GM21526 (cell line): Measurements from ENCODE around the gene UBL5.

ENCODE experiments used
- ATAC-seq: cut with Tn5 transposase; IDR thresholded peaks from one replicate; pipeline ENCODE4 v1.9.1; 2021; ENCODE audit warnings: moderate library complexity; ENCODE audit not compliant: unreplicated experiment, low FRiP score

UBL5 gene

GRCh38 chr19:9877780-9878510 lies 50.2 kb downstream of the UBL5 start:
- ATAC-seq = no peak

DNA sequence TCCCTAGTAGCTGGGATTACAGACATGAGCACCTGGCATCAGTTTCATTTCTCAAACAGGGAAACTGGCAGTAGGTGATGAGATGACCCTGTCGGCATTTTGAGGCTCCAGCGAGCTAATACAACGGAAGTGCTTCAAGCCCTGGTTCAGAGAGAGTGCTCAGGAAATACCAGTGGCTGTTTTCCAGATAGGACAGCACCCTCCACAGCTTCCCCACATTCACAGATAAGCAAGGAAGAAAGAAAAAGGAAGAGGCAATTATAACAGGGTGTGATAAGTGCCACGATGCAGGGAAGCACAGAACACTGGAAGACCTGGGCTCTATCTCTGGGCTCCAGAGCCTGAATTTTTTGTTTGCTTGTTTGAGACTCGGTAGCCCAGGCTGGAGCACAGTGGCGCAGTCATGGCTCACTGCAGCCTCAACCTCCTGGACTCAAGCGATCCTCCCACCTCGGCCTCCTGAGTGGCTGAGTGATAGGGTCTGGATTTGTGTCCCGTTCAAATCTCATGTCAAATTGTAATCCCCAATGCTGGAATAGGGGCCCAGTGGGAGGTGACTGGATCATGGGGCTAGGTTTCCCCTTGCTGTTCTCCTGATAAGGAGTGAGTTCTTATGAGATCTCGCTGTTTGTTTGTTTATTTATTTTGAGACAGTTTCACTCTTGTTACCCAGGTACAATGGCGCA lies 50.9 kb downstream of the UBL5 start:
- no peak for ATAC-seq
